Fibroblast of lung (primary cell): ENCODE data around the gene OR6B2. TPM values are rescaled to one million over a fixed set of nuclear protein-coding genes. Genes with fewer than 3 reads are reported as not detected.

Experiments used
- DNase-seq, 2 donors: peaks; one replicate each; pipeline versions ENCODE4 v3.0.0 to v3.0.0-alpha.2; 2010; ENCODE audit warnings: low read depth in 2 of 2
- H2AFZ ChIP-seq: 2 replicates; pipeline ENCODE4 v1.5.1; 2012; ENCODE audit warnings: low read length, control low read depth, inconsistent platforms
- H3K27ac ChIP-seq: 2 replicates; pipeline ENCODE4 v1.5.1; 2011; ENCODE audit warnings: low read length, control low read depth; ENCODE audit not compliant: insufficient read depth
- H3K27me3 ChIP-seq: 2 replicates; pipeline ENCODE4 v1.5.1; 2011; ENCODE audit warnings: mild to moderate bottlenecking, low read length; ENCODE audit not compliant: control insufficient read depth, insufficient read depth
- H3K36me3 ChIP-seq: 2 replicates; pipeline ENCODE4 v1.5.1; 2011; ENCODE audit warnings: low read length; ENCODE audit not compliant: control insufficient read depth, insufficient read depth
- H3K4me1 ChIP-seq: 2 replicates; pipeline ENCODE4 v1.5.1; 2011; ENCODE audit warnings: low read length; ENCODE audit not compliant: control insufficient read depth, insufficient read depth; ENCODE audit errors: extremely low read depth
- H3K4me2 ChIP-seq: 2 replicates; pipeline ENCODE4 v1.5.1; 2011; ENCODE audit warnings: low read length, control low read depth; ENCODE audit not compliant: insufficient read depth; ENCODE audit errors: extremely low read depth
- H3K4me3 ChIP-seq, 4 experiments: fragments of 200-600 bp in 1 of 4; sonication (generic) in 1 of 4; replicated peaks in 1 of 4; 2 replicates each; pipeline ENCODE4 v1.5.1; 2011 to 2016; ENCODE audit warnings: low read length in 4 of 4, low read depth in 3 of 4, mild to moderate bottlenecking in 3 of 4, control low read depth in 2 of 4, inconsistent platforms in 1 of 4, mixed read lengths in 1 of 4; ENCODE audit not compliant: insufficient read depth in 1 of 4; ENCODE audit errors: control extremely low read depth in 1 of 4
- H3K79me2 ChIP-seq: 2 replicates; pipeline ENCODE4 v1.5.1; 2012; ENCODE audit warnings: mild to moderate bottlenecking, low read length, inconsistent platforms; ENCODE audit not compliant: control insufficient read depth, insufficient read depth
- H3K9ac ChIP-seq: 2 replicates; pipeline ENCODE4 v1.5.1; 2011; ENCODE audit warnings: mild to moderate bottlenecking, low read length, control low read depth; ENCODE audit not compliant: insufficient read depth
- H3K9me3 ChIP-seq: 2 replicates; pipeline ENCODE4 v1.5.1; 2012; ENCODE audit warnings: low read depth, low read length; ENCODE audit not compliant: control insufficient read depth, insufficient read depth
- H4K20me1 ChIP-seq: 2 replicates; pipeline ENCODE4 v1.5.1; 2011; ENCODE audit warnings: low read length; ENCODE audit not compliant: control insufficient read depth, insufficient read depth; ENCODE audit errors: extremely low read depth
- EZH2 ChIP-seq: IDR thresholded peaks from 2 replicates; pipeline ENCODE4 v1.5.1; 2012; ENCODE audit warnings: low read length, control low read depth, mild to moderate bottlenecking; ENCODE audit errors: missing control alignments
- polyA plus RNA-seq, 2 donors: library from polyadenylated mRNA; depleted of rRNA in 1 of 2; stranded (reverse) in 1 of 2; unstranded in 1 of 2; fragments of >200 nt; gene quantifications; 2 replicates each; pipeline ENCODE4 v1.2.1, GENCODE V29; 2011 to 2012; ENCODE audit warnings: missing spikeins in 1 of 2
- total RNA-seq: library from RNA; depleted of rRNA; stranded (reverse); fragments of >200 nt; gene quantifications from 2 replicates; pipeline ENCODE4 v1.2.1, GENCODE V29; 2014
- TF ChIP-seq, protein P1 (sequence below), 2 donors: IDR thresholded peaks in 1 of 2; conservative IDR thresholded peaks in 1 of 2; 1 replicate in 1 of 2; 2 replicates in 1 of 2; pipeline ENCODE4 v1.5.1; 2011 to 2012; ENCODE audit warnings: low read length in 2 of 2, control low read depth in 1 of 2, inconsistent platforms in 1 of 2, low read depth in 1 of 2, mild to moderate bottlenecking in 1 of 2

OR6B2 gene
- total and polyA plus RNA-seq, 2 donors (not counting 1 experiment from before 2014, with no cell fraction given) = not detected

DNA sequence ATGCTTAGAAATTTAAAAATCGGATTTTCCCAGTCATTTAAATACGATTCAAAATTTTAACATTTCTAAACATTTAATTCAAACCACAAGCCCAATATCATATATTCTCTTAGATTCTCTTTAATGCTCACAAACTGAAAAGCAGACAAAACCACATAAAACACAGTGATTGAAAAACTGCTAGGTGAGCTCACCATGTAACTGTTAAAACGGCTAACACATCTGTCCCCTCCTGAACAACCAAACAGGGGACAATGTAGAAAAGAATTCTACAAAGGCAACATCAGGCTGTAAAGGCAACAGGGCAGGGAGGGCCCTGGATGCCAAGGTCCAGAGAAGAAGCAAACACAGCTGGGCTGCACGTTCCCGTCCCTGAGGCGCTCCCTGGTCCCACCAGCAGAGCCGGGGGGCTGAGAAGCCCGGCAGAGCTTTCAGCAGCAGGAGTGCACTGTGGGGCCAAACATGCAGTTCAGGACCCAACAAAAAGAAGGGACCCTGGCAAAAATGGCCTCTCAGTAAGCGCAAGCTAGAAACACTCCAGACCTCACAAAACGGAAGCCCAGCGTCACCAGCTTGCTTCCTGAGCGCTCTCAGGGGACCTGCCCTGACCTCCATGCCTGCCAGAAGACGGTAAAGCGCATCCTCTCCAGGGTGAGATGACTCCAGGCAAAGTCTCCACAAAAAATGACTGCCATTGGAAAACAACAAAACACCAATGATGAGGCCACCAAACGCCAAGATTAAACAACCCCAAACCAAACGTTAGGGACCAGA is 45.6 kb downstream of the OR6B2 start:
- Histone ChIP-seq H3K9me3 (no peaks in the 10 kb centered on the region), H3K4me1 (no peaks in the 10 kb centered on the region), H3K27ac (no peak overlapping the region), H3K4me2 (no peak overlapping the region), H3K27me3 (no peaks in the 10 kb centered on the region), H4K20me1 (no peaks in the 10 kb centered on the region), H3K79me2 (no peaks in the 10 kb centered on the region), H3K4me3 (no peak overlapping the region), H3K36me3 (peaks cover 12% of the 10 kb centered on the region), H3K9ac (no peak overlapping the region), H2AFZ (no peak overlapping the region)
- no peak for DNase-seq
- TF ChIP-seq, protein P1, sequence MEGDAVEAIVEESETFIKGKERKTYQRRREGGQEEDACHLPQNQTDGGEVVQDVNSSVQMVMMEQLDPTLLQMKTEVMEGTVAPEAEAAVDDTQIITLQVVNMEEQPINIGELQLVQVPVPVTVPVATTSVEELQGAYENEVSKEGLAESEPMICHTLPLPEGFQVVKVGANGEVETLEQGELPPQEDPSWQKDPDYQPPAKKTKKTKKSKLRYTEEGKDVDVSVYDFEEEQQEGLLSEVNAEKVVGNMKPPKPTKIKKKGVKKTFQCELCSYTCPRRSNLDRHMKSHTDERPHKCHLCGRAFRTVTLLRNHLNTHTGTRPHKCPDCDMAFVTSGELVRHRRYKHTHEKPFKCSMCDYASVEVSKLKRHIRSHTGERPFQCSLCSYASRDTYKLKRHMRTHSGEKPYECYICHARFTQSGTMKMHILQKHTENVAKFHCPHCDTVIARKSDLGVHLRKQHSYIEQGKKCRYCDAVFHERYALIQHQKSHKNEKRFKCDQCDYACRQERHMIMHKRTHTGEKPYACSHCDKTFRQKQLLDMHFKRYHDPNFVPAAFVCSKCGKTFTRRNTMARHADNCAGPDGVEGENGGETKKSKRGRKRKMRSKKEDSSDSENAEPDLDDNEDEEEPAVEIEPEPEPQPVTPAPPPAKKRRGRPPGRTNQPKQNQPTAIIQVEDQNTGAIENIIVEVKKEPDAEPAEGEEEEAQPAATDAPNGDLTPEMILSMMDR (conservative IDR thresholded peaks at IDR 0.05 in 1 of 2, IDR thresholded peaks at IDR 0.05 in 1 of 2; ENCODE audit: low read depth in 1 of 2, low read length in 2 of 2) = no peak
- no peak for TF ChIP-seq EZH2

- DNase-seq = no peak
- no peaks in the 10 kb centered on the region for H4K20me1 ChIP-seq
- H3K9me3 ChIP-seq = no peaks in the 10 kb centered on the region
- H2AFZ ChIP-seq = no peak overlapping the region
- peaks cover 9% of the 10 kb centered on the region for H3K36me3 ChIP-seq
- H3K4me1 ChIP-seq = no peaks in the 10 kb centered on the region
- H3K27me3 ChIP-seq = no peaks in the 10 kb centered on the region
- H3K79me2 ChIP-seq = no peaks in the 10 kb centered on the region
- no peak overlapping the region for H3K4me3 ChIP-seq
- H3K9ac ChIP-seq = no peak overlapping the region
- no peak overlapping the region for H3K4me2 ChIP-seq
- TF ChIP-seq EZH2 = no peak
- TF ChIP-seq, protein P1 (conservative IDR thresholded peaks at IDR 0.05 in 1 of 2, IDR thresholded peaks at IDR 0.05 in 1 of 2; ENCODE audit: low read depth in 1 of 2, low read length in 2 of 2) = no peak
- no peak overlapping the region for H3K27ac ChIP-seq
These were observed 47.0 kb downstream of the OR6B2 start for GRCh38 chr2:239983004-239983778.

Other genes starting within 250 kb of the OR6B2 start
- gene NDUFA10, start 5.1 kb downstream of the OR6B2 start, total RNA-seq = 70.4 and 77.8 TPM in 2 replicates
- gene NDUFA10, start 5.1 kb downstream of the OR6B2 start, polyA plus RNA-seq = 122 and 126 TPM in 2 replicates
- not detected in 2 replicates for gene OR6B3, start 23.1 kb upstream of the OR6B2 start, total RNA-seq
- not detected in 2 replicates for gene OR6B3, start 23.1 kb upstream of the OR6B2 start, polyA plus RNA-seq
- gene COPS9, start 105.9 kb upstream of the OR6B2 start, total RNA-seq = 104 and 135 TPM in 2 replicates
- 176 and 191 TPM in 2 replicates for gene COPS9, start 105.9 kb upstream of the OR6B2 start, polyA plus RNA-seq
- gene OTOS, start 110.2 kb upstream of the OR6B2 start, total RNA-seq = not detected in 2 replicates
- gene OTOS, start 110.2 kb upstream of the OR6B2 start, polyA plus RNA-seq = not detected in 2 replicates